Measurements from ENCODE around the gene UGT1A10. TPM values are rescaled to one million over a fixed set of nuclear protein-coding genes. Genes with fewer than 3 reads are reported as not detected.

The UGT1A10 gene
- total RNA-seq, 1 experiment from 2014 or later: not detected

DNA sequence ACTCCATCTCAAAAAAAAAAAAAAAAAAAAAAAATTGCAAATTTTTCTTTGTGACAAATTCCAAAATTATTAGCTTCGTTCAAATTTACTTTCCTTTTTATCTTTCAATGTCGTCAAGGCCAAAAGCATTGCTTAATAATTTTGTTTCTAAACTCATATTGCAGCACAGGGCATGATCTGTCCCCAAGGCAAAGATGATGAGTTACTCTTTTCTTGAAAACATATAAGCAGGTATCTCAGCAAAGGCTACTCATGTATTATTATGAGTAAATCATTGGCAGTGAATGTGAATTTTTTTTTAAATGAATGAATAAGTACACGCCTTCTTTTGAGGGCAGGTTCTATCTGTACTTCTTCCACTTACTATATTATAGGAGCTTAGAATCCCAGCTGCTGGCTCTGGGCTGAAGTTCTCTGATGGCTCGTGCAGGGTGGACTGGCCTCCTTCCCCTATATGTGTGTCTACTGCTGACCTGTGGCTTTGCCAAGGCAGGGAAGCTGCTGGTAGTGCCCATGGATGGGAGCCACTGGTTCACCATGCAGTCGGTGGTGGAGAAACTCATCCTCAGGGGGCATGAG lies 45.4 kb downstream of the UGT1A10 start, which contains the start of gene UGT1A7:
TSS of gene UGT1A7 (plus strand) at position 381 of the 579 bp plus-strand sequence. CDS start at position 418, 37 bp downstream.
- no peak for DNase-seq (ENCODE audit: low read depth, low spot score)
- POLR2A ChIA-PET: no interaction called here

More for the DNA sequence above, 45.4 kb downstream of the UGT1A10 start, which contains the start of gene UGT1A7:
- Histone ChIP-seq H3K9me3 (ENCODE audit: control insufficient read depth in 1 of 2, insufficient read depth in 1 of 2, low read depth in 1 of 2, low read length in 2 of 2) (no peaks in the 10 kb centered on the region), H3K79me2 (ENCODE audit: insufficient read depth, low read length) (no peaks in the 10 kb centered on the region), H3K9ac (ENCODE audit: low read length) (no peak within 1 kb of the TSS), H3K36me3 (ENCODE audit: control insufficient read depth in 1 of 2, insufficient read depth in 2 of 2, low read length in 2 of 2) (no peaks in the 10 kb centered on the region), H3K4me2 (ENCODE audit: low read length) (no peak within 1 kb of the TSS), H2AFZ (ENCODE audit: low read depth, low read length, poor library complexity, severe bottlenecking) (no peak within 1 kb of the TSS), H4K20me1 (ENCODE audit: insufficient read depth) (no peaks in the 10 kb centered on the region), H3K27ac (ENCODE audit: low read depth, low read length) (no peak within 1 kb of the TSS), H3K9me2 (ENCODE audit: insufficient read depth) (no peaks in the 10 kb centered on the region), H3K4me1 (ENCODE audit: control insufficient read depth in 1 of 2, insufficient read depth in 2 of 2, low read length in 2 of 2) (no peaks in the 10 kb centered on the region), H3K27me3 (ENCODE audit: insufficient read depth, low read length) (peaks cover 18% of the 10 kb centered on the region; the same call in 1 of the 2 replicates), H3K4me3 (replicated peaks in 1 of 2; ENCODE audit: low read depth in 1 of 2, low read length in 2 of 2) (no peak within 1 kb of the TSS)
- ChIA-PET RAD21 (ENCODE audit: low non-redundant PET in 1 of 2, low total read pairs in 2 of 2, uncharacterized antibody in 2 of 2, unreplicated experiment in 2 of 2) (no interaction called here), CTCF (no interaction called here)
- no TSS peak for BruUV-seq (replicated peaks)
- TF ChIP-seq CBX3 (IDR thresholded peaks at IDR 0.05; ENCODE audit: low read depth): no peak
- no peak for TF ChIP-seq MAX (IDR thresholded peaks at IDR 0.05)
- no peak for TF ChIP-seq POLR2A (IDR thresholded peaks at IDR 0.05; ENCODE audit: borderline replicate concordance, extremely low read depth, insufficient read depth, insufficient read length)
- no peak for TF ChIP-seq ELF1 (IDR thresholded peaks at IDR 0.05; ENCODE audit: borderline replicate concordance, low read depth)
- TF ChIP-seq SRF (IDR thresholded peaks at IDR 0.05; ENCODE audit: low read depth): no peak
- no peak for TF ChIP-seq REST (IDR thresholded peaks at IDR 0.05; ENCODE audit: low read depth)
- TF ChIP-seq YY1 (IDR thresholded peaks at IDR 0.05; ENCODE audit: extremely low read depth, insufficient replicate concordance, low read depth, low read length): no peak
- TF ChIP-seq, protein P1, sequence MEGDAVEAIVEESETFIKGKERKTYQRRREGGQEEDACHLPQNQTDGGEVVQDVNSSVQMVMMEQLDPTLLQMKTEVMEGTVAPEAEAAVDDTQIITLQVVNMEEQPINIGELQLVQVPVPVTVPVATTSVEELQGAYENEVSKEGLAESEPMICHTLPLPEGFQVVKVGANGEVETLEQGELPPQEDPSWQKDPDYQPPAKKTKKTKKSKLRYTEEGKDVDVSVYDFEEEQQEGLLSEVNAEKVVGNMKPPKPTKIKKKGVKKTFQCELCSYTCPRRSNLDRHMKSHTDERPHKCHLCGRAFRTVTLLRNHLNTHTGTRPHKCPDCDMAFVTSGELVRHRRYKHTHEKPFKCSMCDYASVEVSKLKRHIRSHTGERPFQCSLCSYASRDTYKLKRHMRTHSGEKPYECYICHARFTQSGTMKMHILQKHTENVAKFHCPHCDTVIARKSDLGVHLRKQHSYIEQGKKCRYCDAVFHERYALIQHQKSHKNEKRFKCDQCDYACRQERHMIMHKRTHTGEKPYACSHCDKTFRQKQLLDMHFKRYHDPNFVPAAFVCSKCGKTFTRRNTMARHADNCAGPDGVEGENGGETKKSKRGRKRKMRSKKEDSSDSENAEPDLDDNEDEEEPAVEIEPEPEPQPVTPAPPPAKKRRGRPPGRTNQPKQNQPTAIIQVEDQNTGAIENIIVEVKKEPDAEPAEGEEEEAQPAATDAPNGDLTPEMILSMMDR (IDR thresholded peaks at IDR 0.05 in 2 of 3, conservative IDR thresholded peaks at IDR 0.05 in 1 of 3; ENCODE audit: borderline replicate concordance in 1 of 3, insufficient read depth in 1 of 3, low read depth in 2 of 3, low read length in 2 of 3): no peak
- no peak for TF ChIP-seq JUND (IDR thresholded peaks at IDR 0.05)
- no peak for TF ChIP-seq TCF7L2 (IDR thresholded peaks at IDR 0.05; ENCODE audit: borderline replicate concordance, extremely low read depth, insufficient read depth, insufficient read length)
- no peak for TF ChIP-seq SP1 (IDR thresholded peaks at IDR 0.05; ENCODE audit: low read depth)
- no peak for TF ChIP-seq SIN3A (IDR thresholded peaks at IDR 0.05; ENCODE audit: low read depth)
- TF ChIP-seq ZFX (IDR thresholded peaks at IDR 0.05): no peak
- no peak for TF ChIP-seq ZNF274 (IDR thresholded peaks at IDR 0.05; ENCODE audit: low read depth, low read length)
- no peak for TF ChIP-seq RAD21 (IDR thresholded peaks at IDR 0.05; ENCODE audit: low read depth)
- ATAC-seq: no peak
- intact Hi-C loops (cut with micrococcal nuclease): no loop called here

Data from HCT116 (cell line).